Keratinocyte (primary cell): ENCODE results near the gene EDNRA. TPM values are rescaled to one million over a fixed set of nuclear protein-coding genes. Genes with fewer than 3 reads are reported as not detected.
A peak's percentile ranks its signal among the peaks of the same experiment; 100 is the strongest.

Source experiments
- DNase-seq: peaks from one replicate; pipeline ENCODE4 v3.0.0-alpha.2; 2011; ENCODE audit warnings: low read depth, missing footprints, low spot score
- FAIRE-seq: peaks from 2 replicates; lab custom pipeline; 2011; peaks lifted over from hg19 to GRCh38; lab: Jason Lieb, UNC
- H2AFZ ChIP-seq: 2 replicates; pipeline ENCODE4 v1.6.0; 2012; ENCODE audit warnings: low read length, control low read depth, inconsistent platforms; ENCODE audit not compliant: control insufficient read depth
- H3K27ac ChIP-seq: 2 replicates; pipeline ENCODE4 v1.5.1; 2011; ENCODE audit warnings: low read length; ENCODE audit not compliant: control insufficient read depth, insufficient read depth
- H3K27me3 ChIP-seq: 3 replicates; pipeline ENCODE4 v1.6.0; 2011; ENCODE audit warnings: low read length; ENCODE audit not compliant: control insufficient read depth, insufficient read depth; ENCODE audit errors: extremely low read depth
- H3K36me3 ChIP-seq, 2 experiments: 2 replicates in 1 of 2; 3 replicates in 1 of 2; pipeline ENCODE4 v1.5.1; 2011; ENCODE audit warnings: low read length in 2 of 2, mild to moderate bottlenecking in 1 of 2; ENCODE audit not compliant: control insufficient read depth in 2 of 2, insufficient read depth in 2 of 2; ENCODE audit errors: extremely low read depth in 1 of 2
- H3K4me1 ChIP-seq: 3 replicates; pipeline ENCODE4 v1.5.1; 2011; ENCODE audit warnings: low read length; ENCODE audit not compliant: control insufficient read depth, insufficient read depth; ENCODE audit errors: extremely low read depth
- H3K4me2 ChIP-seq: 3 replicates; pipeline ENCODE4 v1.6.0; 2011; ENCODE audit warnings: low read depth, low read length; ENCODE audit not compliant: control insufficient read depth, insufficient read depth; ENCODE audit errors: extremely low read depth
- H3K4me3 ChIP-seq, 3 experiments: fragments of 200-600 bp in 1 of 3; sonication (generic) in 1 of 3; 2 replicates in 2 of 3; 3 replicates in 1 of 3; pipeline ENCODE4 v1.5.1; 2011 to 2016; ENCODE audit warnings: low read length in 3 of 3, mild to moderate bottlenecking in 3 of 3, control low read depth in 2 of 3, inconsistent platforms in 1 of 3, low read depth in 1 of 3, mixed read lengths in 1 of 3, mixed run types in 1 of 3, moderate library complexity in 1 of 3; ENCODE audit not compliant: control insufficient read depth in 2 of 3, insufficient read depth in 2 of 3; ENCODE audit errors: extremely low read depth in 1 of 3
- H3K79me2 ChIP-seq: 2 replicates; pipeline ENCODE4 v1.6.0; 2012; ENCODE audit warnings: low read length; ENCODE audit not compliant: control insufficient read depth, insufficient read depth
- H3K9ac ChIP-seq: 3 replicates; pipeline ENCODE4 v1.6.0; 2011; ENCODE audit warnings: low read length; ENCODE audit not compliant: control insufficient read depth, insufficient read depth; ENCODE audit errors: extremely low read depth
- H3K9me1 ChIP-seq: 3 replicates; pipeline ENCODE4 v1.6.0; 2011; ENCODE audit warnings: low read length; ENCODE audit not compliant: control insufficient read depth, insufficient read depth; ENCODE audit errors: extremely low read depth
- H3K9me3 ChIP-seq: 2 replicates; pipeline ENCODE4 v1.5.1; 2012; ENCODE audit warnings: low read depth, low read length; ENCODE audit not compliant: control insufficient read depth
- H4K20me1 ChIP-seq: 3 replicates; pipeline ENCODE4 v1.6.0; 2011; ENCODE audit warnings: low read length; ENCODE audit not compliant: control insufficient read depth, insufficient read depth; ENCODE audit errors: extremely low read depth
- CTCF ChIP-seq, 3 experiments: IDR thresholded peaks in 1 of 3; conservative IDR thresholded peaks in 1 of 3; optimal IDR thresholded peaks in 1 of 3; 2 replicates in 2 of 3; 3 replicates in 1 of 3; pipeline versions ENCODE3 to v1.5.1; 2011; ENCODE audit warnings: low read length in 3 of 3, mild to moderate bottlenecking in 3 of 3, moderate library complexity in 2 of 3, control low read depth in 1 of 3, inconsistent platforms in 1 of 3; ENCODE audit not compliant: insufficient read depth in 2 of 3; ENCODE audit errors: extremely low read depth in 1 of 3
- EZH2 ChIP-seq: IDR thresholded peaks from one replicate; pipeline ENCODE4 v1.6.1; 2012; ENCODE audit warnings: inconsistent platforms, mild to moderate bottlenecking, low read length, moderate library complexity
- dilution Hi-C: fragments of 300-500 bp; cut with MboI; formaldehyde crosslinking; loops from one replicate; pipeline ENCODE4 v1.7.0; 2020; ENCODE audit warnings: low sequenced_read_pairs; ENCODE audit not compliant: extremely low pct_ligation_motif_present
- polyA plus RNA-seq, 5 experiments: library from polyadenylated mRNA; depleted of rRNA in 3 of 5; stranded (reverse) in 3 of 5; stranded (forward) in 1 of 5; unstranded in 1 of 5; fragments of >200 nt; gene quantifications; 1 replicate in 1 of 5; 2 replicates in 3 of 5; 3 replicates in 1 of 5; pipeline versions ENCODE4 v1.2.1 to v1.2.3, GENCODE V29; 2011 to 2012; ENCODE audit warnings: missing spikeins in 2 of 5, low read depth in 1 of 5, low replicate concordance in 1 of 5

EDNRA gene
- polyA plus RNA-seq, 1 donor (not counting 4 experiments of a cell fraction or from before 2014, with no cell fraction given), result 7.8 TPM

- H3K4me2 ChIP-seq, result no peak overlapping the region
- H2AFZ ChIP-seq, result no peak overlapping the region
- H3K9me1 ChIP-seq, result no peaks in the 10 kb centered on the region
- DNase-seq (no peak), FAIRE-seq (no peak)
- H3K9ac ChIP-seq, result no peak overlapping the region
- H3K36me3 ChIP-seq, result no peaks in the 10 kb centered on the region
- no peak overlapping the region for H3K27ac ChIP-seq
- peaks cover 12% of the 10 kb centered on the region for H3K4me1 ChIP-seq
- H3K79me2 ChIP-seq, result no peaks in the 10 kb centered on the region
- H3K9me3 ChIP-seq, result no peaks in the 10 kb centered on the region
- H4K20me1 ChIP-seq, result no peaks in the 10 kb centered on the region
- no peaks in the 10 kb centered on the region for H3K27me3 ChIP-seq
- dilution Hi-C loops, result no loop called here
- TF ChIP-seq CTCF (optimal IDR thresholded peaks at IDR 0.05 in 1 of 3, IDR thresholded peaks at IDR 0.05 in 1 of 3, conservative IDR thresholded peaks at IDR 0.05 in 1 of 3; ENCODE audit: extremely low read depth in 1 of 3, insufficient read depth in 2 of 3, low read length in 3 of 3) (no peak), EZH2 (no peak)
- no peak overlapping the region for H3K4me3 ChIP-seq
These were observed 40.5 kb upstream of the EDNRA start for GRCh38 chr4:147440442-147440841.

GRCh38 chr4:147447786-147448185 lies 33.1 kb upstream of the EDNRA start:
- Histone ChIP-seq H3K36me3 (no peaks in the 10 kb centered on the region), H3K79me2 (no peaks in the 10 kb centered on the region), H2AFZ (peak overlapping the region; percentile 61), H3K27me3 (no peaks in the 10 kb centered on the region), H3K9me3 (no peaks in the 10 kb centered on the region), H3K4me1 (peaks cover 14% of the 10 kb centered on the region), H3K4me3 (no peak overlapping the region), H4K20me1 (no peaks in the 10 kb centered on the region), H3K9me1 (no peaks in the 10 kb centered on the region), H3K4me2 (peak overlapping the region; percentile 64), H3K9ac (no peak overlapping the region), H3K27ac (peak overlapping the region; percentile 36)
- FAIRE-seq (peak; percentile 23), DNase-seq (no peak)
- TF ChIP-seq CTCF (optimal IDR thresholded peaks at IDR 0.05 in 1 of 3, IDR thresholded peaks at IDR 0.05 in 1 of 3, conservative IDR thresholded peaks at IDR 0.05 in 1 of 3; ENCODE audit: extremely low read depth in 1 of 3, insufficient read depth in 2 of 3, low read length in 3 of 3) (no peak), EZH2 (no peak)
- dilution Hi-C loops, result no loop called here
